NOMO-1 treated with dmso at 0.1 percent for 144 hours (cell line): ENCODE measurements around the gene SGIP1.

Experiments
- DNase-seq: peaks from one replicate; lab custom pipeline; 2025; ENCODE audit not compliant: unreplicated experiment; lab: John Stamatoyannopoulos, UW

The SGIP1 gene

GRCh38 chr1:66599899-66600737, 66.2 kb downstream of the SGIP1 start:
- DNase-seq: no peak

- no peak for DNase-seq
These were observed 71.6 kb downstream of the SGIP1 start for GRCh38 chr1:66605419-66605997.

- no peak for DNase-seq
These were observed 72.6 kb downstream of the SGIP1 start for GRCh38 chr1:66606362-66607065.

GRCh38 chr1:66607458-66607857, 73.5 kb downstream of the SGIP1 start:
- DNase-seq: no peak

GRCh38 chr1:66613187-66613586, 79.2 kb downstream of the SGIP1 start:
- no peak for DNase-seq

- no peak for DNase-seq
These were observed 83.6 kb downstream of the SGIP1 start for GRCh38 chr1:66617362-66618184.

GRCh38 chr1:66618390-66618789, 84.4 kb downstream of the SGIP1 start:
- DNase-seq: no peak

GRCh38 chr1:66623812-66624211, 89.9 kb downstream of the SGIP1 start:
- DNase-seq: no peak

GRCh38 chr1:66624412-66625060, 90.6 kb downstream of the SGIP1 start:
- DNase-seq: no peak

GRCh38 chr1:66626261-66626660, 92.3 kb downstream of the SGIP1 start:
- no peak for DNase-seq

- DNase-seq: no peak
These were observed 95.0 kb downstream of the SGIP1 start for GRCh38 chr1:66628926-66629325.

GRCh38 chr1:66633159-66633558, 99.2 kb downstream of the SGIP1 start:
- no peak for DNase-seq

- no peak for DNase-seq
These were observed 103.2 kb downstream of the SGIP1 start for GRCh38 chr1:66637146-66637545.

- no peak for DNase-seq
These were observed 108.0 kb downstream of the SGIP1 start for GRCh38 chr1:66641891-66642473.

GRCh38 chr1:66642992-66643391, 109.0 kb downstream of the SGIP1 start:
- no peak for DNase-seq

GRCh38 chr1:66644331-66644730, 110.4 kb downstream of the SGIP1 start:
- DNase-seq: no peak

- DNase-seq: peak; percentile 42
These were observed 115.1 kb downstream of the SGIP1 start for GRCh38 chr1:66648901-66649595.

GRCh38 chr1:66652556-66652955, 118.6 kb downstream of the SGIP1 start:
- DNase-seq: no peak

GRCh38 chr1:66654643-66655042, 120.7 kb downstream of the SGIP1 start:
- DNase-seq: no peak

GRCh38 chr1:66671455-66671854, 137.5 kb downstream of the SGIP1 start:
- no peak for DNase-seq
